ENCODE measurements around the gene CNEP1R1. TPM values are rescaled to one million over a fixed set of nuclear protein-coding genes. Genes with fewer than 3 reads are reported as not detected.

The CNEP1R1 gene
- total RNA-seq, 1 donor, result 27.1 TPM

DNA sequence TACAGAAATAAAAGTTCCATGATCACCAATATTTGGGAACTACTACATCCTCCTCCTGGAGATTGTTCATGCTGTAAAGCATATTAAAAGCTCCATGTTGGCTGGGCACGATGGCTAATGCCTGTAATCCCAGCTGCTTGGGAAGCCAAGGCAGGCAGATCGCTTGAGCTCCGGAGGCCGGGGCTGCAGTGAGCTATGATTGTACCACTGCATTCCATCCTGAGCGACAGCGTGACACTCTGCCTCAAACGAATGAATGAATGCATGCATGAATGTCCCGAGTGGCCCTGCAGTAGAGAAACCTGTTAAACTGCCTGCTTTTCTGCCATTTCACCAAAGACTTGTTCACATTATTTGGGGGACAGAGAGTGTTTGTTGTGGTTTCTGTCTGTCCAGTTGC, 15.0 kb downstream of the CNEP1R1 start:
- H3K9me3 ChIP-seq (ENCODE audit: low read depth, low read length), result no peaks in the 10 kb centered on the region
- no peaks in the 10 kb centered on the region for H3K27me3 ChIP-seq (ENCODE audit: insufficient read depth, low read length)
- DNase-seq (ENCODE audit: insufficient read length, low spot score, missing footprints), result no peak
- no peaks in the 10 kb centered on the region for H3K4me1 ChIP-seq (ENCODE audit: insufficient read depth, low read length)
- H3K36me3 ChIP-seq (ENCODE audit: insufficient read depth, low read length), result peaks cover 7% of the 10 kb centered on the region
- H3K4me3 ChIP-seq (ENCODE audit: insufficient read depth, low read length), result no peak overlapping the region
- H3K4me2 ChIP-seq (ENCODE audit: insufficient read depth, low read length), result no peak overlapping the region
- H4K20me1 ChIP-seq (ENCODE audit: insufficient read depth, low read length), result no peaks in the 10 kb centered on the region
- H3K79me2 ChIP-seq (ENCODE audit: insufficient read depth, low read length), result no peaks in the 10 kb centered on the region
- no peak overlapping the region for H2AFZ ChIP-seq (ENCODE audit: low read length)
- TF ChIP-seq, protein P1, sequence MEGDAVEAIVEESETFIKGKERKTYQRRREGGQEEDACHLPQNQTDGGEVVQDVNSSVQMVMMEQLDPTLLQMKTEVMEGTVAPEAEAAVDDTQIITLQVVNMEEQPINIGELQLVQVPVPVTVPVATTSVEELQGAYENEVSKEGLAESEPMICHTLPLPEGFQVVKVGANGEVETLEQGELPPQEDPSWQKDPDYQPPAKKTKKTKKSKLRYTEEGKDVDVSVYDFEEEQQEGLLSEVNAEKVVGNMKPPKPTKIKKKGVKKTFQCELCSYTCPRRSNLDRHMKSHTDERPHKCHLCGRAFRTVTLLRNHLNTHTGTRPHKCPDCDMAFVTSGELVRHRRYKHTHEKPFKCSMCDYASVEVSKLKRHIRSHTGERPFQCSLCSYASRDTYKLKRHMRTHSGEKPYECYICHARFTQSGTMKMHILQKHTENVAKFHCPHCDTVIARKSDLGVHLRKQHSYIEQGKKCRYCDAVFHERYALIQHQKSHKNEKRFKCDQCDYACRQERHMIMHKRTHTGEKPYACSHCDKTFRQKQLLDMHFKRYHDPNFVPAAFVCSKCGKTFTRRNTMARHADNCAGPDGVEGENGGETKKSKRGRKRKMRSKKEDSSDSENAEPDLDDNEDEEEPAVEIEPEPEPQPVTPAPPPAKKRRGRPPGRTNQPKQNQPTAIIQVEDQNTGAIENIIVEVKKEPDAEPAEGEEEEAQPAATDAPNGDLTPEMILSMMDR (IDR thresholded peaks at IDR 0.05; ENCODE audit: extremely low read depth, low read depth, low read length), result no peak
- no peak overlapping the region for H3K27ac ChIP-seq (ENCODE audit: low read depth, low read length)

DNA sequence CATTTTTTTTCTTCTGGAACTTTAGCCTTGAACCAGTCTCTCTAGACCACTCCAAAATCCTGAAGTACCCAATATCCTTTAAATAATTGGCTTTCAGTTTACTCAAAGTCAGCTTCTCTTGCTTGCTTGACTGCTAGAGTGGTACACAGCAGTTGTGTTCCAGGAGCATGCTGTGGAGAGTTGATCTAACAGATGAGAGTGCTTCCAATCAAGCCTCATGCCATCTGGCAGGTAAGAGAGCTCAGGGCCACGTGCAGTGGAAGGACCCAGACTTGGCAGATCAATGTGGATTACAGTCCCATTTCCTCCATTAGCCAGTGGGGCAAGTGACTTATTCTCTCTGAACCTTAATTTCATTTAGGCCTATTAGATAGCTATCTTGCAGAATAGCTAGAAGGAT, 15.7 kb downstream of the CNEP1R1 start:
- Histone ChIP-seq H2AFZ (ENCODE audit: low read length) (no peak overlapping the region), H3K27me3 (ENCODE audit: insufficient read depth, low read length) (no peaks in the 10 kb centered on the region), H3K9me3 (ENCODE audit: low read depth, low read length) (no peaks in the 10 kb centered on the region), H4K20me1 (ENCODE audit: insufficient read depth, low read length) (no peaks in the 10 kb centered on the region), H3K79me2 (ENCODE audit: insufficient read depth, low read length) (no peaks in the 10 kb centered on the region), H3K4me1 (ENCODE audit: insufficient read depth, low read length) (no peaks in the 10 kb centered on the region), H3K4me3 (ENCODE audit: insufficient read depth, low read length) (no peak overlapping the region), H3K36me3 (ENCODE audit: insufficient read depth, low read length) (peaks cover 4% of the 10 kb centered on the region), H3K27ac (ENCODE audit: low read depth, low read length) (no peak overlapping the region), H3K4me2 (ENCODE audit: insufficient read depth, low read length) (no peak overlapping the region)
- TF ChIP-seq, protein P1 (IDR thresholded peaks at IDR 0.05; ENCODE audit: extremely low read depth, low read depth, low read length), result no peak
- DNase-seq (ENCODE audit: insufficient read length, low spot score, missing footprints), result no peak

DNA sequence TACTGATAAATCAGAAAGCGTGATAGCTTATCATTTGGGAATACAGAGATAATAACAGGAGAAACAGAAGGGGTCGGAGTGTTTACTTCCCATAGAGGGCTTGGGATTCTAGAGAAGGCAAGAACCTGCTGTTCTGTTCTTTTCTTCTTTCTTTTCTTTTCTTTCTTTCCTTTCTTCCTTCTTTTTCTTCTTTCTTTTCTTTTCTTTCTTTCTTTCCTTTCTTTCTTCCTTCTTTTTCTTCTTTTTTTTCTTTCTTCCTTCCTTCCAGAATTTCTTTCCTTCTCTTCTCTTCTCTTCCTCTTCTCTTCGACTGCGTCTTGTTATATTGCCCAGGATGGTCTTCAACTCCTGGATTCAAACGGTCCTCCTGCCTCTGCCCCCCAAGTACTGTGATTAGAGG, 18.3 kb downstream of the CNEP1R1 start:
- no peak overlapping the region for H3K4me2 ChIP-seq (ENCODE audit: insufficient read depth, low read length)
- H3K9me3 ChIP-seq (ENCODE audit: low read depth, low read length), result no peaks in the 10 kb centered on the region
- no peaks in the 10 kb centered on the region for H3K4me1 ChIP-seq (ENCODE audit: insufficient read depth, low read length)
- no peaks in the 10 kb centered on the region for H3K27me3 ChIP-seq (ENCODE audit: insufficient read depth, low read length)
- no peak overlapping the region for H3K4me3 ChIP-seq (ENCODE audit: insufficient read depth, low read length)
- H3K36me3 ChIP-seq (ENCODE audit: insufficient read depth, low read length), result no peaks in the 10 kb centered on the region
- no peak overlapping the region for H3K27ac ChIP-seq (ENCODE audit: low read depth, low read length)
- no peaks in the 10 kb centered on the region for H4K20me1 ChIP-seq (ENCODE audit: insufficient read depth, low read length)
- TF ChIP-seq, protein P1 (IDR thresholded peaks at IDR 0.05; ENCODE audit: extremely low read depth, low read depth, low read length), result no peak
- H3K79me2 ChIP-seq (ENCODE audit: insufficient read depth, low read length), result no peaks in the 10 kb centered on the region
- no peak for DNase-seq (ENCODE audit: insufficient read length, low spot score, missing footprints)
- H2AFZ ChIP-seq (ENCODE audit: low read length), result no peak overlapping the region

DNA sequence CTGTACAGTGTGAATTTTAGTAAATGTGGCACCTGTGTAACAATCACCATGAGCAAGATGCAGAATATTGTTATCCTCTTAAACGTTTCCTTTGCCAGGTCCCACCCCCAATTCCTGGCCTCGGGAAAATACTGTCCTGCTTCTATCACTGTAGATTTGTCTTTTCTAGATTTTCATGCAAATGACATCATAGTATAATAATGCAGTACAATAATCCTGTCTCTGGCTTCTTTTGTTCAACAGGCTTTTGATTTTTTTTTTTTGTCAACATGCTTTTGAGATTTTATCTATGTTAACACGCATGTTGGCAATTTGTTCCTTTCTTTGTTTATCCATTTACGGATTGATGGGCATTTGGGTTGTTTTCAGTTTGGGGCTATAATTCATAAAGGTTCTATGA, 20.4 kb downstream of the CNEP1R1 start:
- no peaks in the 10 kb centered on the region for H4K20me1 ChIP-seq (ENCODE audit: insufficient read depth, low read length)
- H3K36me3 ChIP-seq (ENCODE audit: insufficient read depth, low read length), result no peaks in the 10 kb centered on the region
- TF ChIP-seq, protein P1 (IDR thresholded peaks at IDR 0.05; ENCODE audit: extremely low read depth, low read depth, low read length), result no peak
- DNase-seq (ENCODE audit: insufficient read length, low spot score, missing footprints), result no peak
- no peak overlapping the region for H2AFZ ChIP-seq (ENCODE audit: low read length)
- H3K27ac ChIP-seq (ENCODE audit: low read depth, low read length), result no peak overlapping the region
- H3K9me3 ChIP-seq (ENCODE audit: low read depth, low read length), result no peaks in the 10 kb centered on the region
- no peaks in the 10 kb centered on the region for H3K27me3 ChIP-seq (ENCODE audit: insufficient read depth, low read length)
- H3K4me2 ChIP-seq (ENCODE audit: insufficient read depth, low read length), result no peak overlapping the region
- H3K4me1 ChIP-seq (ENCODE audit: insufficient read depth, low read length), result no peaks in the 10 kb centered on the region
- H3K79me2 ChIP-seq (ENCODE audit: insufficient read depth, low read length), result no peaks in the 10 kb centered on the region
- H3K4me3 ChIP-seq (ENCODE audit: insufficient read depth, low read length), result no peak overlapping the region
